ENCODE measurements around the gene ZBTB32.

DNA sequence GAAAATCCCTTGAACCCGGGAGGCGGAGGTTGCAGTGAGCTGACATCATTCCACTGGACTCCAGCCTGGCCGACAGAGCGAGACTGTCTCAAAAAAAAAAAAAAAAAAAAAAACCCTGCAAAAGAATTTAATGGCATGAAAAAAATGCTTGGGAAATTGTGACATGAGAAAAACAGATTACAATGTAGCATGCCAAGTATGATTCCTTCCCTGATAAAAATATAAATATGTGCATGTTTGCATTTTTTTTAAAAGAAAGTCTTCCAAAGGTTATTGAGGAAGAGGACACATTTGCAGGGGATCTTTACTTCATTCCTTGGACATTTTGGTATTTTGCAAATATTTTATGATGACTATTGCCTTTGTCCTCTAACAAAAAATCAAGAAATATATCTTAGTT, 14.5 kb upstream of the ZBTB32 start:
- TF ChIP-seq CTCF (conservative IDR thresholded peaks at IDR 0.05) (no peak), ZFX (IDR thresholded peaks at IDR 0.05) (no peak)
